ENCODE data around the gene PIK3C2B.
"Not testable (repeated sequence)": the region's sequence is repeated elsewhere in the genome, so short reads cannot be mapped to it uniquely, and the experiment has no call there.

Gene PIK3C2B, protein sequence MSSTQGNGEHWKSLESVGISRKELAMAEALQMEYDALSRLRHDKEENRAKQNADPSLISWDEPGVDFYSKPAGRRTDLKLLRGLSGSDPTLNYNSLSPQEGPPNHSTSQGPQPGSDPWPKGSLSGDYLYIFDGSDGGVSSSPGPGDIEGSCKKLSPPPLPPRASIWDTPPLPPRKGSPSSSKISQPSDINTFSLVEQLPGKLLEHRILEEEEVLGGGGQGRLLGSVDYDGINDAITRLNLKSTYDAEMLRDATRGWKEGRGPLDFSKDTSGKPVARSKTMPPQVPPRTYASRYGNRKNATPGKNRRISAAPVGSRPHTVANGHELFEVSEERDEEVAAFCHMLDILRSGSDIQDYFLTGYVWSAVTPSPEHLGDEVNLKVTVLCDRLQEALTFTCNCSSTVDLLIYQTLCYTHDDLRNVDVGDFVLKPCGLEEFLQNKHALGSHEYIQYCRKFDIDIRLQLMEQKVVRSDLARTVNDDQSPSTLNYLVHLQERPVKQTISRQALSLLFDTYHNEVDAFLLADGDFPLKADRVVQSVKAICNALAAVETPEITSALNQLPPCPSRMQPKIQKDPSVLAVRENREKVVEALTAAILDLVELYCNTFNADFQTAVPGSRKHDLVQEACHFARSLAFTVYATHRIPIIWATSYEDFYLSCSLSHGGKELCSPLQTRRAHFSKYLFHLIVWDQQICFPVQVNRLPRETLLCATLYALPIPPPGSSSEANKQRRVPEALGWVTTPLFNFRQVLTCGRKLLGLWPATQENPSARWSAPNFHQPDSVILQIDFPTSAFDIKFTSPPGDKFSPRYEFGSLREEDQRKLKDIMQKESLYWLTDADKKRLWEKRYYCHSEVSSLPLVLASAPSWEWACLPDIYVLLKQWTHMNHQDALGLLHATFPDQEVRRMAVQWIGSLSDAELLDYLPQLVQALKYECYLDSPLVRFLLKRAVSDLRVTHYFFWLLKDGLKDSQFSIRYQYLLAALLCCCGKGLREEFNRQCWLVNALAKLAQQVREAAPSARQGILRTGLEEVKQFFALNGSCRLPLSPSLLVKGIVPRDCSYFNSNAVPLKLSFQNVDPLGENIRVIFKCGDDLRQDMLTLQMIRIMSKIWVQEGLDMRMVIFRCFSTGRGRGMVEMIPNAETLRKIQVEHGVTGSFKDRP (N-terminal part only)

DNA sequence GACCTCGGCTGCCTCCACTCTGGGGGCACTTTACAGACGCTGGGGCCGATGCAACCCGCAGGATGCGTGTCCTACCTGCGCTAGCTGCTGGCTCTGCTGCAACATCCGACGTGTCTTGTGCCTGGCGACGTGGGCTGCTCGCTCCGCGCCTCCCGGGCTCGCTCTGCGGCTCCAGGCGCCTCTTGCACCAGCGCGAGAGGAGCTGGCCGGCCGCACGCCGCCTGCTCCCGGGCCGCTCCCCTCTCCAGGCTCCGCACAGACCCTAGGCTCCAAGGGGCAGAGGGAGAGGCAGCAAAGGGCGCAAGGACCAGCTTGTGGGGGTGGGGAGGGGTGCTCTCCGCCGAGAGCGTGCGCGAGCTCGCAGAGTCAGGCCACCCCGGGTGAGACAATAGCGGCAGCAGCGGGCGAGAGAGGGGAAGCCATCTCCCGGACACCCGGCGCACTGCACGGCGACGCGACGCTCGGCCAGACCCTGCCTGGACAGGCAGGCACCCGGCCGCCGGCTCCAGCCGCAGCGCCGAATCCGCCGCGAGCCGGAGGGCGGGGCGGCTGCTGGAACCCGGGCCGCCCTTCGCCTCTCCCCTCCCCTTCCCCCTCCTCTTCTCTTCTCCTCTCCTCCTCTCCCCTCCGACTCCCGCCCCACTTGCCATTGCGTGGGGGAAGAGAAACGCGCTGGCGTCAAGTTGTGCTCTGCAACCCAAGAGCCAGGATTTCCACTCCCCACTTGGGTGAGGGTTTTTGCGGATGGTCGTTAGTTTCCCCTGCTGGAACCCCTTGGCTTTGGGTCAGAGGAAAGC is at the start of gene PIK3C2B:
Gene PIK3C2B (minus strand): TSS at position 525 of the 797 bp plus-strand sequence. CDS start 25,003 bp downstream, outside the sequence.
- peak; percentile 84 for DNase-seq (ENCODE audit: low spot score)

DNA sequence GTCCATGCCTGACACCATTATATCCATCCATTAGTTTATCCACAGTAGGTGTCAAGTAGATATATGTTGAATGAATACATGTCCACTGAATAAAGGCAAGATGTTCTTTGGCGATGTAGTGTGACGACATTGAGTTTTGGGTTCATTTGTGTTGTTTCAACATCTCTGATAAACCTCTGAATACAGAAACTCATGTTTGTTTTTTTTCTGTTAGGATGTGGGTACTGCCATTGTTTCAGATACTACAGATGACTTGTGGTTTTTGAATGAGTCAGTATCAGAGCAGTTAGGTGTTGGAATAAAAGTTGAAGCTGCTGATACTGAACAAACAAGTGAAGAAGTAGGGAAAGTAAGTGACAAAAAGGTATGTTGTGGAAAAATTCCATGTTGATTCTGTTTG is 49.7 kb upstream of the PIK3C2B start:
- DNase-seq (ENCODE audit: low spot score): no peak

DNA sequence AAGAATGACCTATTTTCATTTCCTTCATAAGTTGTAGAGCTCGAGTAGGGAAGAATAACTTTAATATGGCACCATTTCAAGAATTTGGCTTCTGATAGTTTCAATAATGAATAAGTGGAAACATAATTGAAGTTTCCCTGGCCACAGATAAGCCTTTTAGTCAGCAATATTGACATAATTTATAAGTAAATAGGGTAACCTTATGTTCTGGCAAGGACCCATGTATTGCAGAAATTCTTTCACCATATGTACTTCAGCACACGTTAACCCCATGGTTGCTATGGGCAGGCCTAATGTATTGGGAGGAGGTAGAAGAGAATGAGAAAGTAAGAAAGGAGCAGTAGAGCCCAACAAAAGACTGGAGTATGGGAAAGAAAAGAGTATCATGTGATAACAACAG is 47.0 kb upstream of the PIK3C2B start:
- DNase-seq (ENCODE audit: low spot score): no peak

DNA sequence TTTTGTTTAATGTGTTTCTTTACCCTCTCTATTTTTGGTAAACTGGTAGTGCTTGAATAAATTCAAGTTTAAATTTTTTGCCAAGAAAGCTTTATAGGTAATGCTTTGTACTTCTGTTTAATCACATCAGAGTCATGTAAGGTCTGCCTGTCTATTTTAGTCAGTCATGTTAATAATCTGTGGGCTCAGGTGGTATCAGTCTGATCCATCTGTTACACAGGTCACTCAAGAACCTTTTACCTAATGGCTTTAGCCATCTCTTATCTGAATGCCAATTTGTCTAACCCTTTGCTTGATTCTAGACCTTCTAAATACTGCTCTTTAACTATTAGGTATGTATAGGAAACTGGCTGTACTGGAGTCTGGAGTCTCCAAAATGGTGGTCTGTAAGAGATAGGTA is 38.2 kb upstream of the PIK3C2B start:
- no peak for DNase-seq (ENCODE audit: low spot score)

DNA sequence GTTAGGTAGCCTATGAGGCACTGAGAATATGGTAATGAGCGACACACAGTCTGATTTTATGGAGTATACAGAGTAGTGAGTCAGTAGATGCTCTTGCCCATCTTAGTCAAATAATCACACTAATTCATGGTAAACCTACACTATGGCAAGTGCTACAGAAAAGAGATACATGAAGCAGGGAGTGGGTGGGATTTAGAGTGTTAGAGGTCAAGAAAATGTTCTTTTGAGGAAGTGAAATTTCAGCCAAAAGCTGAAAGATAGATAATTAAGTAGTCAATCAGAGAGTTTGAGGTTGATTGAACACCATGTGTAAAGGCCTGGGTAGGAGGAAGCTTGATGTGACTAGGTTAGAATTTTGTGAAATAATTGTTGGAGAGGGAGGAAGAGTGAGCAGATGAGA is 36.3 kb upstream of the PIK3C2B start:
- DNase-seq (ENCODE audit: low spot score): peak; percentile 29

DNA sequence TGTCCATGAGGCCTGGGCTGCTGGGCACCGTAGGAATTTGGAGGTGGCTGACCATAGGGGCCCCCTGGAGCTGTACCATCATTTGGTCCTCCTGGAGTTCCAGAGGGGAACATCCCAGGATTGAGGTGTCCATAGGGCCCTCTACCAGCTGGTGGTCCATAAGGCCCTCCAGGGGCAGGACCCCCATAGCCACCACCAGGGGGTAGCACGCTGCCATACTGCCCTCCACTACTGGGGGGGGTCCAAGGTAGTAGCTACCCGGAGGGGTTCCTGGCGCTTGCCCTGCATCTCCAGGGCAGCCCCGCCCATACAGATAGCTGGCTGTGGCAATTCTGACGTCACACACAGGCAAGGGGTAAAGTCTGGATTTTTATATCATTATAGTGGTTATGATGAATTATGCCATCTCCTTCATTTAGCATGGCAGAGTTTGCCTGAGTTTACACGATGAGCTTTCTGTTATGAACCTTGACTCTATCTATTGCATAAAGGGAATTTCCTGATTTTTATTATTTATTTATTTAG is 34.8 kb upstream of the PIK3C2B start:
- no peak for DNase-seq (ENCODE audit: low spot score)

DNA sequence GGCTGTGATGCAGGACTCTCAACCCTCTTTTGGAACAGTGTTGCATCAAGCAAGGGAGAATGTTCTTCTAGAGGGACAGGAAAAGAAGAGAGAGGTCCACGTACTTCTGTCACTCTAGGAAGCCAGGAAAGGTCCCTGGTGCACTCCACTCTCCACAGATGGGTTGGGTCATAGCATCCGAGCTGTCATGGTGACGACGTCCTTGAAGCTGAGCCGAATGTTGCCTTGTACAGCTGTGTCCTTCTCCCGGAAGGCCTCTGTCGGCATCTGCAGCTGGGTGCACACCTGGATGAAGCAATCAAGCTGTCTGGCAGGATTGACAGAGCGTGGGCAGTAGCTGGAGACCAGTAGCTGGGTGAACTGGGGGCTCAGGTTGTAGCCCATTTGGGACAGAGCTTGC is 34.1 kb upstream of the PIK3C2B start:
- no peak for DNase-seq (ENCODE audit: low spot score)

DNA sequence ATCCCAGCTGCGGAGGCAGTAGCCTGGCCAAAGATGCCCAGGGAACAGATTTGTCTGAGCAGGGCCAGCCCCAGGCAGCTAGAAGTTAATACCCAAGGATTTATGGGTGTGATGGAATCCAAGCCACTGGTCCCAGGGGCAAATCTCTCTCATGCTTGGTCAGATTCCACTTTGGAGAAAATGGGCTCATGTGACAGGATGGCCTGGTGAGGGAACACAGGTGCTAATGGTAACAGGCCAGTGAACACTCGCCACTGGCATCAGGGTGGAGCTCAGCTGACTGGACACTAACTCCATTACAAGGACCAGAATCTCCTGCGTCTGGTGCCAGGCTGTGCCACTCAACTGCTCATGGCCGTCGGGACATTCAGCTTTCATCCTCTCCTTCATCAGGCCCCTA is 33.6 kb upstream of the PIK3C2B start:
- DNase-seq (ENCODE audit: low spot score): no peak

DNA sequence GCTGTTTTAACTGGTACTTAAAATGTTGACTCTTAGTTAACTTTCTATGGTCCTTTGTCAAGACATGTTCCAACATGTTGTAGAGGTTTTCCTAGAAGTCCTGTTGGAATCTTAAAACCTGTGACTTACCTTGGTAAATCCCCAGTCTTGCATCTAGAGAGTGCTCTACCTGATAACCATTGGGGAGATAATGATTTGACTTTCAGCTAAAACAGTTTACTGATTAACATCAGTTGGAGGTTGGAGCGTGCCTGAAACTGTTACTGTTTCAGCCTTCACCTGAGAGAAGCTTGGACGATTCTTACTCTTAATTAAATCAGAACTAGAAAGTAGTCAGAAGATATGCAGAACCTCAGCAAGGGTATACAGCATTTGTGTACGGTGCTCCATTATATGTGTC is 30.4 kb upstream of the PIK3C2B start:
- DNase-seq (ENCODE audit: low spot score): no peak

DNA sequence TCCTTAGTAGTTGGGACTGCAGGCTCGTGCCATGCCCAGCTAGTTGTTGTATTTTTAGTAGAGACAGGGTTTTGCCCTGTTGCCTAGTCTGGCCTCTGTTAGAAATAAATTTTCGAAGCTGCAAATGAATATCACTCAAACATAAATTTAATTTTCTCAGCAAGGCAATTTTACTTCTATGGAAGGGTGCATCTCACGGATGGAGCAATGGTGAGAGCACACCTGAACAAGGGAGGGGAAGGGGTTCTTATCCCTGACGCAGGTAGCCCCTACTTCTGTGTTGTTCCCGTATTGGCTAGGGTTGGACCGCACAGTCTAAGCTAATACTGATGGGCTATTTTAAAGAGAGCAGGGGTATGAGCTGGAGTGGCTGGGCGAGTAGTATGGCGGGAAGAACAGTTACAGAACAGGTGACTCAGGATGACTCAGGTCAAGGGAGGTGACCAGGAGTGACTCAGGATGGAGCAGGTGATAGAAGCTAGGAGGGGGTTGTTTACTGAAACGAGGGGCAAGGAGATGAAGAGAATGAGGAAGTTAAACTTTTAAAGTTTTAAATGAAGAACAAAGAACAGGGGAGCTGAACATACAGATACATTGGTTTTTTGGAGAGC is 29.1 kb upstream of the PIK3C2B start:
- peak; percentile 83 for DNase-seq (ENCODE audit: low spot score)

DNA sequence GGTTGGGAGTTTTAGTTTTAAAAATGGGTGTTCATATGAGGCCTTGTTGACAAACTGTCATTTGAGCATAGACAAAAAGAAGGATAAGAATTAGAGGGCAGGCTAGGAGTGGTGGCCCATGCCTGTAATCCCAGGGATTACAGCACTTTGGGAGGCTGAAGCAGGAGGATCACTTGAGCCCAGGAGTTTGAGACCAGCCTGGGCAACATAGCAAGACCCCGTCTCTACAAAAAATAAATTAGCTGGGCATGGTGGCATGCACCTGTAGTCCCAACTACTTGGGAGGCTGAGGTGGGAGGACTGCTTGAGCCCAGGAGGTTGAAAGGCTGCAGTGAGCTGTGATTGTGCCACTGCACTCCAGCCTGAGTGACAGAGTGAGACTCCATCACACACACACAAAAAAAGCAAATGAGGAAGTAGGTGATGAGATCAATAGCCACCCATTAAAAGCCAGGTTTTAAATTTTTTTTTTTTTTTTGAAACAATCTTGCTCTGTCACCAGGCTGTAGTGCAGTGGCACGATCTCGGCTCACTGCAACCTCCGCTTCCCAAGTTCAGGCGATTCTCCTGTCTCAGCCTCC is 27.4 kb upstream of the PIK3C2B start:
- DNase-seq (ENCODE audit: low spot score): not testable (repeated sequence)

DNA sequence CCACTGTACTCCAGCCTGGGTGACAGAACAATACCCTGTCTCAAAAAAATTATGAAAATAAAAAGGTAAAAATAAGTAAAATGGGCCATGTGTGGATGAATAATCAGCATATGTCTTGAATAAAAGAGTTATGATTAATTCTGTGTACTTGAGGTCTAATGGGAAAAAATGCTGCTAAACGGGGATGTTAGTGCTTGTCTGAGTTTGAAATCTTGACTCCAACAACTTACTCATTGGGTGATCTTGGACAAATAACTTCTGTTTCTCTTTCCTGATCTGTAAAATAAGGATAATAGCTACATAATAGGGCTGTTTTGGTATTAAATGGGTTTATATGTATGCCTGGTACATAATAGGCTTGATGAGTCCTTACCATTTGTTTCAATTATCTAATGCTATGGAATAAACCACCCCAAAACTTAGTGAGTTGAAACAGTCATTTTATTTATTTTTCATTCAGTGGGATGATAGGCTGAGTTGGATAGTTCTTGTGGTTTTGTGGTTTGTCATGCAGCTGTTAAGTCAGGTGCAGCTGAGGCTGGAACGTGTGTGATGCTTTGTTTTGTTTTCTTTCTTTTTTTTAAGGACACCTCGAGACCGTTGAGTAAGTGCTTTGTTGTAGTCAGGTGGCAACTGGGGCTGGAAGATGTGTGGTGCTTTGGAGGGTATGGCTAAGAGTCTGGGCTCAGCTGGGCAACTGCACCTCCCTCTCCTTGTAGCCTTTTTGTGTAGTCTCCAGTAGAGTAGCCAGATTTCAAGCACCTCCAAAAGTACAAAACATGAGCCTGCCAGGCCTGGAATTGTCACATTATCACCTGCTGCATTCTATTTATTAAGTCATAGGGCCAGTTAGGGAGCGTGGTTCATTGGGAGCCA is 26.5 kb upstream of the PIK3C2B start:
- peak; percentile 47 for DNase-seq (ENCODE audit: low spot score)

DNA sequence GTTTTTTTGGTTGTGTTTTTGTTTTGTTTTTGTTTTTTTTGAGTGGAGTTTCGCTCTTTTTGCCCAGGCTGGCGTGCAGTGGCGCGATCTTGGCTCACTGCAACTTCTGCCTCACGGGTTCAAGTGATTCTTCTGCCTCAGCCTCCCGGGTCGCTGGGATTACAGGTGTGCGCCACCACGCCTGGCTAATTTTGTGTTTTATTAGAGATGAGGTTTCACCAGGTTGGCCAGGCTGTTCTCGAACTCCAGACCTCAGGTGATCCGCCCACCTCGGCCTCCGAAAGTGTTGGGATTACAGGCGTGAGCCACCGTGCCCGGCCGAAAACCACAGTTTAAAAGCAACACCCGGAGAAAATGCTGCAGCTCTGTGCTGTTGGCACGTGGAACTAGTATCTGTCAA is 22.8 kb upstream of the PIK3C2B start:
- not testable (repeated sequence) for DNase-seq (ENCODE audit: low spot score)

DNA sequence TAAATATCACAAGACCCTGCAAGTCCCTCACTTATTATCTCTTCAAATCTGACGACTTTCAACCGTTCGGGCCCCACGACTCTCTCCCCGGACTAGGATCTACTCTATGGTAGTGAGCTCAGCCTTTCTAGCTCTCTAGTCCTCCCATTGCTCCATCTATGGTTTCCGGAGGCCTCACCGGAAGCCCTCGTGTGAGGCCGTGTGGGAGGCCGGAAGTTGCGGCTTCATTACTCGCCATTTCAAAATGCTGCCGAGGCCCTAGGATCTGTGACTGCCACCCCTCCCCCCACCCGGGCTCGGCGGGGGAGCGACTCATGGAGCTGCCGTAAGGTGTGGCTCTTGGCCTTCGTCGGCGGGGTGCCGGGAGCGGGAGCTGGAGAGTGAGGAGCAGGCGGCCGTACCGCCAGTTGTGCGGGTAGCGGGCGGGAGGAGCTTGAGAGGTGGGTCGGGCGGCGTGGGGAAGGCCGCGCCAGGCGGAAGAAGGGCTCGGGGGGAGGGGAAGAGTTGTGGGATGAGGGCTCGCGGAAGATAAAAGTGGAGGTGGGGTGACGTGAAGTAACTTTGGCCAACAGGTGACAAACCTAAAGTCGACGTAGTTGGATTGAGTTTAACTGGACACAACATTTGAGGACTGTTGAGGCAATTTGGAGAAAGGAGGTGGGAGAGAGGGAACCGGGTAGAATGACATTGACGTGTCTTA is 21.7 kb upstream of the PIK3C2B start, which contains the start of gene MDM4:
Gene MDM4 (plus strand): TSS at position 227 of the 700 bp plus-strand sequence. CDS start 9,113 bp downstream, outside the sequence.
- DNase-seq (ENCODE audit: low spot score): peak; percentile 97

DNA sequence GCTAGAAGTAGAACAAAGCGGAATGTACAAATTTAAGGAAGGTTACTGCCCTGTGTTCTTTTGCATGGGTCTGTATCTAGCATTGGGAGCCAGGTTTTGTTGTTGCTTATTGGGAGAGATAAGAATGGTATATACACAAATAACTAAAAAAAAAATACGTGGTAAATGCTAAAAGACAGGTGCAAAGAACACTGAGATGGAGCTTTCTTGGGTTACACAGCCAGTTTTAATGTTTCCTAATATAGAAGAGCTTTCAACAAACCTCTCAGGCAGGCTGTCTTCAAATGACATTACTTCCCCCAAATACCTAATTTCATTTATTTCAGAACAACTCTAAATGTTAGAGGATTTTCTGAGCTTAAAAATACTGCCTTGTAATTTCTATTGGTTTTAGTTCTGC is 20.2 kb upstream of the PIK3C2B start:
- DNase-seq (ENCODE audit: low spot score): no peak

DNA sequence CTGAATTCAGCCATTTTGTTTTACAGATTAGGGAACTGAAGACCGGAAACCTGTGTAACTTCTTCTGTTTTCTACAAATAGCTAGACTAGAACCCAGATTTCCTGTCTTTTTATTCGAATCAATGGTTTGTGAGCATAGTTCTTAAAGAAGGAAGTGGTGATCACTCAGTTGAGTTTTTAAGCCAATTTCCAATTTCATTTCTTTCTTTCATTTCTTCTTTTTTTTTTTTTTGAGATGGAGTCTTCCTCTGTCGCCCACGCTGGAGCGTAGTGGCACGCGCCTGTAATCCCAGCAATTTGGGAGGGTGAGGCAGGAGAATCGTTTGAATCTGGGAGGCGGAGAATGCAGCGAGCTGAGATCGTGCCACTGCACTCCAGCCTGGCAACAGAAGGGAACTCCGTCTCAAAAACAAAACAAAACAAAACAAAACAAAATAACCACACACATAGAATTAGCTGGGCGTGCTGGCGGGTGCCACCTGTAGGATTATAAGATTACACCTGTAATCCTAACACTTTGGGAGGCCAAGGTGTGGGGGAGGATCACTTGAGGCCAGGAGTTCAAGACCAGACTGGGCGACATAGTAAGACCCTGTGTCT is 18.6 kb upstream of the PIK3C2B start:
- DNase-seq (ENCODE audit: low spot score): no peak

DNA sequence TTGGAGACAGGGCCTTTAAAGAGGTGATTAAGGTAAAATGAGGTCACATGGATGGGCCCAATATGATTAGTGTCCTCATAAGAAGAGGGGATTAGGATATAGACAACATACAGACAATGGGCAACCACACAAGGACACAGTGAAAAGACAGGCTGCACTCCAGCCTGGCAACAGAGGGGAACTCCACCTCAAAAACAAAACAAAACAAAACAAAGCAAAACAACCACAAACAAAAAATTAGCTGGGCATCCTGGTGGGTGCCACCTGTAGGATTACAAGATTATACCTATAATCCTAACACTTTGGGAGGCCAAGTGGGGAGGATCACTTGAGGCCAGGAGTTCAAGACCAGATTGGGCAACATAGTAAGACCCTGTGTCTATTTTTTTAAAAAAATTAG is 16.8 kb upstream of the PIK3C2B start:
- DNase-seq (ENCODE audit: low spot score): no peak

DNA sequence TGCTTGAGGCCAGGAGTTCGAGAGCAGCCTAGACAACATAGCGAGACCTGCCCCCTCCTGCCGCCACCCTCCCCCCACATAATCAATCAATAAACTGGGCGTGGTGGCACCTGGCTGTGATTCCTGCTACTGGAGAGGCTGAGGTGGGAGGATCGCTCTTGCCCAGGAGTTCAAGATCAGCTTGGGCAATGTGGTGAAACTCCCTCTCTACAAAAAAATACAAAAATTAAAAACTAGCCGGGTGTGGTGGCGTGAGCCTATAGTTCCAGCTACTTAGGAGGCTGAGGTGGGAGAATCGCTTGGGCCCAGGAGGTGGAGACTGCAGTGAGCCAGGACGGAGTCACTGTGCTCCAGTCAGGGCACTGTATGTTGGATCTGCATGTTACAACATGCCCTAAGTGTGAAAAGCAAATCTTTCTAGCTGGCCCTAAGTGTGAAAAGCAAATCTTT is 14.6 kb upstream of the PIK3C2B start:
- DNase-seq (ENCODE audit: low spot score): no peak
